ENCODE measurements around the gene MIEF1. TPM values are rescaled to one million over a fixed set of nuclear protein-coding genes. Genes with fewer than 3 reads are reported as not detected.

MIEF1 gene
- total RNA-seq, 2 donors from 2014 or later = 24.0 to 38.6 TPM

DNA sequence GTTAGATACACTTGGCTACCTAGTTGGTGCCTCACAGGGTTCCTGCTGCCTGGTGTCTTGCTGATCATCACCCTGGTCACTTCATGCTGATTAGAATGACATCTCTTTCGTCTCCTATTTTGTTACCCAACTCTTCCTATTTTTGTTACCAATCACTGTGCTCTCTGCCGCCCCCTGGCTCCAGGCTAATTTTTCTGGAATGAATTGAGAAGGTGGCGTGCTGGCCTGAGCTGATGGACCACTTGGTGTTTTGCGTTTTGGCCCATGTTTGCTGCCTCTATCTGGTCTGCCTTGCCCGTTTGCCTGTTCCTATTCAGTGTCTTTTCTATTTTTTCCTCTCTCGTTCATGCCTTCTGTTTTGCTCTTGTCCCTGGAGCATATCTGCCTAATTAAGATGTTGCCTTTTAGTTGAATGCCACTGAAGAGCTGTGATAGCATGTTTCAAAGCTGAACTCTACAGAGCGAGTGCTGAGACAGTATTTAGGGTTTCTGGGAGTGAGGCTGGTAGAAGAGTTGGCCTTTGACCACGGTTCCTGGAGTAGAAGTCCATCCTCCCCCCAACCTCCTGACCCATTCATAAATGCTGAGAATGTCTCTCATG, 12.4 kb downstream of the MIEF1 start:
- 43% methylated on average over 8 of the region's 8 CpGs for whole genome bisulfite sequencing
- no peak overlapping the region for H3K27ac ChIP-seq
- no peaks in the 10 kb centered on the region for H3K9me3 ChIP-seq
- peaks cover 11 to 23% of the 10 kb centered on the region in 2 donors for H3K36me3 ChIP-seq
- intact Hi-C loops (cut with DNase I) = no loop called here
- peaks cover 3% of the 10 kb centered on the region for H3K4me1 ChIP-seq (replicated peaks)
- DNase-seq (ENCODE audit: low spot score) = no peak
- TF ChIP-seq POLR2A (IDR thresholded peaks at IDR 0.05) = no peak
- TF ChIP-seq, protein P1, sequence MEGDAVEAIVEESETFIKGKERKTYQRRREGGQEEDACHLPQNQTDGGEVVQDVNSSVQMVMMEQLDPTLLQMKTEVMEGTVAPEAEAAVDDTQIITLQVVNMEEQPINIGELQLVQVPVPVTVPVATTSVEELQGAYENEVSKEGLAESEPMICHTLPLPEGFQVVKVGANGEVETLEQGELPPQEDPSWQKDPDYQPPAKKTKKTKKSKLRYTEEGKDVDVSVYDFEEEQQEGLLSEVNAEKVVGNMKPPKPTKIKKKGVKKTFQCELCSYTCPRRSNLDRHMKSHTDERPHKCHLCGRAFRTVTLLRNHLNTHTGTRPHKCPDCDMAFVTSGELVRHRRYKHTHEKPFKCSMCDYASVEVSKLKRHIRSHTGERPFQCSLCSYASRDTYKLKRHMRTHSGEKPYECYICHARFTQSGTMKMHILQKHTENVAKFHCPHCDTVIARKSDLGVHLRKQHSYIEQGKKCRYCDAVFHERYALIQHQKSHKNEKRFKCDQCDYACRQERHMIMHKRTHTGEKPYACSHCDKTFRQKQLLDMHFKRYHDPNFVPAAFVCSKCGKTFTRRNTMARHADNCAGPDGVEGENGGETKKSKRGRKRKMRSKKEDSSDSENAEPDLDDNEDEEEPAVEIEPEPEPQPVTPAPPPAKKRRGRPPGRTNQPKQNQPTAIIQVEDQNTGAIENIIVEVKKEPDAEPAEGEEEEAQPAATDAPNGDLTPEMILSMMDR (IDR thresholded peaks at IDR 0.05) = peak; percentile 31 to 68 (median 62)
- peak; percentile 23 for TF ChIP-seq POLR2AphosphoS5 (IDR thresholded peaks at IDR 0.05)
- no peak overlapping the region for H3K4me3 ChIP-seq
- H3K27me3 ChIP-seq (replicated peaks; ENCODE audit: insufficient read depth) = no peaks in the 10 kb centered on the region

DNA sequence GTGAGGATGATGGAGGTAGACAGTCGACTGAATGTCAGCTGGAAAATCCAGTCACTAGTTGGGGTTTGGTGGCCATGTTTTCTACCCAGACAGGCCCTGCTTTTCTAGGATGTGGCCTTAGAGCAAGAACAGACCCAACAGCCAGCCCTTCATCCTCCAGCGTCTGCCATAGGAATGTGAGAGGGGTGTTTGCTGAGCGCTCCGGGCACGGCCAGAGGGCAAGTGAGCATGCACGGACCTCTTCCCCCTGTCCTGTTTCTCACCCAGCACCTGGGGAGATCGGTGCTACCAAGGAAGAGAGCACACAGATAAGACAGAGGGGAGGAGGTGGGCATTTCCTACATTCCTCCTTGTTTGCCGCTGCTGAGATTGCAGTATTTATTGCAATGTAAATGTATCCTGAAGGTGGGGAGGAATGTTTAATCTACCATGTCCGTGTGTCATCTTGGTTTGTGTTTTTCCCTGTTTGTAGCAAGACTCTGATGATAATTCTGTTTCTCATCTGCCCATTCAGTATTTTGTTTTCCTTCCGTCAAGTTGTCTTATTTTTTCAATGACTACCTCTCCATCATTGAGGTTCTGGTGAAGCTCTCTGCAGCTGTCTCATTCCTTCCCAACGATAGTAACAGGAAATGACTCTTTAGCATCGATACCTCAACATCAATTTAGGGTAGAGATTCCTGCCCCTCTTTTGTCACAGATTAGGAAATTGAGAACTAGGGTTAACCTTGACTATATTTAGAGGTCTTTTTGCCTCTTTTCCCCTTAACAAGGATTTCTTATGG, 13.4 kb downstream of the MIEF1 start:
- peaks cover 11 to 22% of the 10 kb centered on the region in 2 donors for H3K36me3 ChIP-seq
- no peaks in the 10 kb centered on the region for H3K9me3 ChIP-seq
- intact Hi-C loops (cut with DNase I) = no loop called here
- peaks cover 3% of the 10 kb centered on the region for H3K4me1 ChIP-seq (replicated peaks)
- no peak overlapping the region for H3K4me3 ChIP-seq
- TF ChIP-seq, protein P1 (IDR thresholded peaks at IDR 0.05) = no peak
- no peak for TF ChIP-seq POLR2AphosphoS5 (IDR thresholded peaks at IDR 0.05)
- TF ChIP-seq POLR2A (IDR thresholded peaks at IDR 0.05) = no peak
- 74% methylated on average over 12 of the region's 12 CpGs for WGBS
- H3K27ac ChIP-seq = no peak overlapping the region
- no peaks in the 10 kb centered on the region for H3K27me3 ChIP-seq (replicated peaks; ENCODE audit: insufficient read depth)
- DNase-seq (ENCODE audit: low spot score) = no peak

DNA sequence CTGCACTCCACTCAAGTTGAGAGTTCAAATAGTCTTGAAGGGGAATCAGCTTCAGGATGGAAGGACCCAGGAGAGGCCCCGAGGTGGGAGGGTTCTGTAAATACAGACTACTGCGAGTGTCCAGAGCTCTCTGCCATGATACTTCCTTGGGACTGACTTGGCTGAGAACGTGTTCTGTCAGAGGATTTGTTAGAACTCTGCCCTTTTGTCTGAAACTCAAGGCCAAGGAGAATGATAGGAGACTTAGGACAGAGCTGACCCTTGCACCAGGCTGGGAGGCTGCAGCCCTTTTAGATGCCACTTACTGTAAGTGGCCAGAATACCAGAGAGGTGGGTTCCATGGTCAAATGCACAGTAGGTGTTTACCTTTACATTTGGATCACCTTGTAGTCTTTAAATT, 15.4 kb downstream of the MIEF1 start:
- Histone ChIP-seq H3K4me3 (no peak overlapping the region), H3K27ac (no peak overlapping the region), H3K9me3 (no peaks in the 10 kb centered on the region), H3K4me1 (replicated peaks) (peaks cover 3% of the 10 kb centered on the region), H3K36me3 (peaks cover 13 to 25% of the 10 kb centered on the region in 2 donors), H3K27me3 (replicated peaks; ENCODE audit: insufficient read depth) (no peaks in the 10 kb centered on the region)
- no peak for TF ChIP-seq POLR2AphosphoS5 (IDR thresholded peaks at IDR 0.05)
- no peak for TF ChIP-seq POLR2A (IDR thresholded peaks at IDR 0.05)
- TF ChIP-seq, protein P1 (IDR thresholded peaks at IDR 0.05) = no peak
- WGBS = 68% methylated on average over 3 of the region's 3 CpGs
- no peak for DNase-seq (ENCODE audit: low spot score)
- intact Hi-C loops (cut with DNase I) = no loop called here

DNA sequence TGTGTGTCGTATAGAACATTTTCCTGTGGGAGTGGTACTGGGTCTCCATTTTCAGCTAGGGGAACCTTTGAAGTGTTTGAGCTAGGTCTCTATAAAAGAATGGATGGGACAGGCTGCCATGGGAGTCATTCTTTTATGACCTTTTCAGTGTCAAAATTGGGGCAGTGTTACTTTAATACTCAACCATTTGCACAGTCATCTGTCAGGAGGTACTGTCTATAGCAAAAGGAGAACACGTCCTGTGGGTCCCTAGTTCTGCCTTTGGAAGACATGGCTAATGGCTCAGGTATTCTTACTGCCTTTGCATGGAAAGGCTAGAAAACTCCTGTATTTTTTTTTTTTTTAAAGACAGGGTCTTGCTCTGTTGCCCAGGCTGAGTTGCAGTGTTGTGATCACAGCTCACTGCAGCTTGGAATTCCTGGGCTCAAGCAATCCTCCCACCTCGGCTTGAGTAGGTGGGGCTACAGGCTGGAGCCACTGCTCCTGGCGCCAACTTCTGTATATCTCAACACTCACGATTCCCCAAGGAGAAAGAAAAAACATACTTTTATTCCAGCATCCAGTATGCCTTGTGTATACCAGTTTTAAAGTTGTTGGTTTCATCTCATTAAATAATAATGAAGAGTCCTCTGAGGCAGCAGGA, 16.2 kb downstream of the MIEF1 start:
- peaks cover 5% of the 10 kb centered on the region for H3K4me1 ChIP-seq (replicated peaks)
- no peaks in the 10 kb centered on the region for H3K9me3 ChIP-seq
- intact Hi-C loops (cut with DNase I) = no loop called here
- DNase-seq (ENCODE audit: low spot score) = no peak
- WGBS = 51% methylated on average over 5 of the region's 5 CpGs
- no peak overlapping the region for H3K4me3 ChIP-seq
- TF ChIP-seq, protein P1 (IDR thresholded peaks at IDR 0.05) = no peak
- TF ChIP-seq POLR2AphosphoS5 (IDR thresholded peaks at IDR 0.05) (no peak), POLR2A (IDR thresholded peaks at IDR 0.05) (no peak)
- peak overlapping the region in 1 of 2 donors; percentile 100 for H3K27ac ChIP-seq
- no peaks in the 10 kb centered on the region for H3K27me3 ChIP-seq (replicated peaks; ENCODE audit: insufficient read depth)
- peaks cover 11 to 25% of the 10 kb centered on the region in 2 donors for H3K36me3 ChIP-seq

Measured in prostate gland (tissue), 2 donors.